HG03064 (cell line): ENCODE data around the gene BARD1.

Experiments
- ATAC-seq: cut with Tn5 transposase; IDR thresholded peaks from one replicate; pipeline ENCODE4 v1.9.1; 2021; ENCODE audit warnings: low read depth; ENCODE audit not compliant: unreplicated experiment

Gene BARD1

DNA sequence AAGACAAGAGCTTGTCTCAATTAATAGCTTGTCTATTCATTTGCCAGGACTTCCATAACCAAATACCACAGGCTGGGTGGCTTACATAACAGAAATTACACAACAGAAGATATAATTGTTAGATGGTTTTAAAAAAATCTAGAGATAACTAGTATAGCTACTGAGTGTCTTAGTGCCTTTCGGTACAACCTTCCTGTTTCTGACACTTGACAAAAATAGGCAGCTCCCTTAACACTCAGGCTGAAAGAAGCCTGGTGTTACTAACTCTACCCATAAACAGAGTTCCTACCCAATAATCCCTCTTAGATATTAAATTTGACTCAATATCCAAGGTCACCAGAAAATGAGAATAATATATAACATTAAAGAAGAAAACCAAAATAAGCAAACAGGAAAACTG, 129.7 kb downstream of the BARD1 start:
- ATAC-seq, result peak; percentile 44

- ATAC-seq, result no peak
These were observed 132.9 kb downstream of the BARD1 start for GRCh38 chr2:214676421-214677089.
